Stimulated activated CD4-positive, alpha-beta T cell treated with anti-CD3 and anti-CD28 coated beads, Interleukin-12 subunit alpha, Interleukin-12 subunit beta, amount 100 ng/mL, for 24 hours (primary cell): ENCODE data around the gene TUBB6.

Experiments used
- DNase-seq, 2 experiments: peaks; one replicate each; pipeline ENCODE4 v3.0.0-alpha.2; 2020; ENCODE audit warnings: low read depth in 2 of 2

Gene TUBB6

GRCh38 chr18:12291161-12291560 is 16.9 kb upstream of the TUBB6 start:
- DNase-seq = no peak

GRCh38 chr18:12291690-12292089 is 16.4 kb upstream of the TUBB6 start:
- no peak for DNase-seq

GRCh38 chr18:12293831-12294230 is 14.2 kb upstream of the TUBB6 start:
- no peak for DNase-seq

- no peak for DNase-seq
These were observed 12.5 kb upstream of the TUBB6 start for GRCh38 chr18:12295389-12296086.

GRCh38 chr18:12296087-12296403 is 12.0 kb upstream of the TUBB6 start:
- no peak for DNase-seq

- DNase-seq = no peak
These were observed 11.6 kb upstream of the TUBB6 start for GRCh38 chr18:12296457-12296856.

- no peak for DNase-seq
These were observed 8.2 kb upstream of the TUBB6 start for GRCh38 chr18:12299862-12300261.

GRCh38 chr18:12301263-12302005 is 6.6 kb upstream of the TUBB6 start:
- DNase-seq = no peak

GRCh38 chr18:12302391-12303147 is 5.5 kb upstream of the TUBB6 start:
- DNase-seq = no peak

GRCh38 chr18:12304351-12305210 is 3.5 kb upstream of the TUBB6 start:
- DNase-seq = no peak

GRCh38 chr18:12305211-12305610 is 2.8 kb upstream of the TUBB6 start:
- no peak for DNase-seq

GRCh38 chr18:12305930-12306629 is 2.0 kb upstream of the TUBB6 start:
- DNase-seq = no peak

- DNase-seq = no peak
These were observed 1.0 kb upstream of the TUBB6 start for GRCh38 chr18:12306752-12307700.

GRCh38 chr18:12308386-12309100 is 502 bp downstream of the TUBB6 start:
- no peak for DNase-seq

GRCh38 chr18:12309683-12310198 is 1.7 kb downstream of the TUBB6 start:
- DNase-seq = no peak

- no peak for DNase-seq
These were observed 2.7 kb downstream of the TUBB6 start for GRCh38 chr18:12310762-12311161.

- no peak for DNase-seq
These were observed 4.9 kb downstream of the TUBB6 start for GRCh38 chr18:12312976-12313375.

GRCh38 chr18:12313530-12314245 is 5.6 kb downstream of the TUBB6 start:
- DNase-seq = no peak
